ENCODE results near the gene RAC3. TPM values are rescaled to one million over a fixed set of nuclear protein-coding genes. Genes with fewer than 3 reads are reported as not detected.

RAC3 gene
- total RNA-seq, 1 donor from 2014 or later: 31.6 TPM

GRCh38 chr17:82052638-82053059, 21.2 kb downstream of the RAC3 start:
- Mint-ChIP-seq H3K36me3 (peaks cover 1% of the 10 kb centered on the region), H3K27me3 (ENCODE audit: insufficient read depth, low read depth) (peaks cover 4% of the 10 kb centered on the region), H3K4me3 (peak overlapping the region; percentile 85), H3K9me3 (no peaks in the 10 kb centered on the region), H3K27ac (no peak overlapping the region), H3K4me1 (peaks cover 6% of the 10 kb centered on the region)
- TF ChIP-seq CTCF (IDR thresholded peaks at IDR 0.05) (no peak), EZH2phosphoT487 (IDR thresholded peaks at IDR 0.05) (no peak), EZH2 (IDR thresholded peaks at IDR 0.05) (no peak)
- H3K27me3 ChIP-seq: no peaks in the 10 kb centered on the region
- peaks cover 14% of the 10 kb centered on the region for H3K79me2 ChIP-seq (ENCODE audit: low read depth)
- H3K9me3 ChIP-seq (ENCODE audit: low read depth): no peaks in the 10 kb centered on the region
- DNase-seq (ENCODE audit: low spot score): no peak
- no peaks in the 10 kb centered on the region for H3K36me3 ChIP-seq
- peak overlapping the region; percentile 82 for H3K9ac ChIP-seq
- H2AFZ ChIP-seq (replicated peaks): no peak overlapping the region
- H3K4me3 ChIP-seq: peak overlapping the region; percentile 98
- H3K27ac ChIP-seq: no peak overlapping the region
- peaks cover 18% of the 10 kb centered on the region for H4K20me1 ChIP-seq (ENCODE audit: low read depth)
- H3F3A ChIP-seq (ENCODE audit: low read depth): peaks cover 3% of the 10 kb centered on the region
- peak overlapping the region; percentile 100 for H3K4me2 ChIP-seq
- H3K4me1 ChIP-seq: peaks cover 7% of the 10 kb centered on the region

- no peak overlapping the region for H3K27ac Mint-ChIP-seq
- H3K4me2 ChIP-seq: peak overlapping the region; percentile 100
- H3K36me3 Mint-ChIP-seq: no peaks in the 10 kb centered on the region
- peaks cover 4% of the 10 kb centered on the region for H3K4me1 Mint-ChIP-seq
- no peaks in the 10 kb centered on the region for H3K9me3 Mint-ChIP-seq
- peaks cover 3% of the 10 kb centered on the region for H3F3A ChIP-seq (ENCODE audit: low read depth)
- H3K9ac ChIP-seq: no peak overlapping the region
- H3K4me1 ChIP-seq: peaks cover 7% of the 10 kb centered on the region
- H3K27ac ChIP-seq: no peak overlapping the region
- peak overlapping the region; percentile 98 for H3K4me3 ChIP-seq
- peaks cover 18% of the 10 kb centered on the region for H4K20me1 ChIP-seq (ENCODE audit: low read depth)
- TF ChIP-seq EZH2phosphoT487 (IDR thresholded peaks at IDR 0.05) (no peak), CTCF (IDR thresholded peaks at IDR 0.05) (no peak), EZH2 (IDR thresholded peaks at IDR 0.05) (no peak)
- DNase-seq (ENCODE audit: low spot score): no peak
- no peaks in the 10 kb centered on the region for H3K9me3 ChIP-seq (ENCODE audit: low read depth)
- peaks cover 4% of the 10 kb centered on the region for H3K27me3 Mint-ChIP-seq (ENCODE audit: insufficient read depth, low read depth)
- H3K79me2 ChIP-seq (ENCODE audit: low read depth): peaks cover 14% of the 10 kb centered on the region
- H2AFZ ChIP-seq (replicated peaks): no peak overlapping the region
- no peaks in the 10 kb centered on the region for H3K27me3 ChIP-seq
- peak overlapping the region; percentile 85 for H3K4me3 Mint-ChIP-seq
- no peaks in the 10 kb centered on the region for H3K36me3 ChIP-seq
Observed at GRCh38 chr17:82053130-82053529, 21.7 kb downstream of the RAC3 start.

- no peak overlapping the region for H3K4me3 ChIP-seq
Observed at GRCh38 chr17:82053556-82054263, 22.2 kb downstream of the RAC3 start.

More at GRCh38 chr17:82053556-82054263, 22.2 kb downstream of the RAC3 start:
- no peak overlapping the region for H2AFZ ChIP-seq (replicated peaks)
- no peaks in the 10 kb centered on the region for H3K9me3 ChIP-seq (ENCODE audit: low read depth)
- no peak for DNase-seq (ENCODE audit: low spot score)
- Mint-ChIP-seq H3K36me3 (no peaks in the 10 kb centered on the region), H3K9me3 (no peaks in the 10 kb centered on the region), H3K4me1 (peaks cover 4% of the 10 kb centered on the region), H3K4me3 (peak overlapping the region; percentile 85), H3K27me3 (ENCODE audit: insufficient read depth, low read depth) (peaks cover 4% of the 10 kb centered on the region), H3K27ac (no peak overlapping the region)
- H3K27me3 ChIP-seq: no peaks in the 10 kb centered on the region
- H4K20me1 ChIP-seq (ENCODE audit: low read depth): peaks cover 18% of the 10 kb centered on the region
- no peak overlapping the region for H3K27ac ChIP-seq
- TF ChIP-seq CTCF (IDR thresholded peaks at IDR 0.05): no peak
- no peaks in the 10 kb centered on the region for H3K36me3 ChIP-seq
- no peak overlapping the region for H3K4me2 ChIP-seq
- H3K9ac ChIP-seq: no peak overlapping the region
- H3K4me1 ChIP-seq: peaks cover 7% of the 10 kb centered on the region
- peaks cover 3% of the 10 kb centered on the region for H3F3A ChIP-seq (ENCODE audit: low read depth)
- peaks cover 14% of the 10 kb centered on the region for H3K79me2 ChIP-seq (ENCODE audit: low read depth)
